ENCODE results near the gene ZFAND3. TPM values are rescaled to one million over a fixed set of nuclear protein-coding genes. Genes with fewer than 3 reads are reported as not detected.
"Not testable (repeated sequence)": the region's sequence is repeated elsewhere in the genome, so short reads cannot be mapped to it uniquely, and the experiment has no call there.

The ZFAND3 gene
- total RNA-seq, 4 donors from 2014 or later, result 37.3 to 70.1 (median 55.2) TPM

DNA sequence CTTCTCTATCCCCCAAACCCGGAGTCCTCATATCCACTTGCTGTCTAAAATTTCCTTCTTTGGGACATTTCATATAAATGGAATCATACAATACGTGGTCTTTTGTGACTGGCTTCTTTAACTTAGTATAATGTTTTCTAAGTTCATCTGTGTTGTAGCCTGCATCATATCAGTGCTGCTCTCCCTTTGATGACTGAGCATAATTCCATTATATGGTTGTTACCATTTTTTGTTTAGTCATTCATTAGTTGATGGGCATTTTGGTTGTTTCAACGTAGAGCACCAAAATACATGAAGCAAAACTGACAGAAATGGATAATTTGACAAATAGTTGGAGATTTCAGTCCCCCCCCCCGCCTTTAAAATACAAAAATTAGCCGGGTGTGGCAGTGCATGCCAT lies 71.5 kb downstream of the ZFAND3 start:
- no peaks in the 10 kb centered on the region for H3K27me3 ChIP-seq
- H3K36me3 ChIP-seq, result no peaks in the 10 kb centered on the region
- no peak for DNase-seq (ENCODE audit: extremely low spot score)
- WGBS, result 94% methylated on average over 5 of the region's 5 CpGs
- H3K4me1 ChIP-seq, result peaks cover 19 to 32% (median 29%) of the 10 kb centered on the region in 4 donors
- TF ChIP-seq CTCF (IDR thresholded peaks at IDR 0.05), result no peak
- intact Hi-C loops (cut with DNase I), result no loop called here
- H3K4me3 ChIP-seq, result no peak overlapping the region
- H3K27ac ChIP-seq (replicated peaks in 1 of 4), result no peak overlapping the region
- H3K9me3 ChIP-seq, result peaks cover 0 to 12% (median 3%) of the 10 kb centered on the region in 4 donors

GRCh38 chr6:37893257-37893656 lies 73.7 kb downstream of the ZFAND3 start:
- H3K4me3 ChIP-seq, result no peak overlapping the region
- WGBS, result 89% methylated on average over 3 of the region's 3 CpGs
- peaks cover 0 to 12% (median 3%) of the 10 kb centered on the region in 4 donors for H3K9me3 ChIP-seq
- intact Hi-C loops (cut with DNase I), result no loop called here
- H3K27me3 ChIP-seq, result no peaks in the 10 kb centered on the region
- TF ChIP-seq CTCF (IDR thresholded peaks at IDR 0.05) (no peak), EP300 (IDR thresholded peaks at IDR 0.05) (no peak), POLR2AphosphoS5 (IDR thresholded peaks at IDR 0.05) (no peak), POLR2A (IDR thresholded peaks at IDR 0.05; ENCODE audit: low read depth) (no peak)
- H3K4me1 ChIP-seq, result peaks cover 19 to 30% (median 25%) of the 10 kb centered on the region in 4 donors
- H3K36me3 ChIP-seq, result no peaks in the 10 kb centered on the region
- H3K27ac ChIP-seq (replicated peaks in 1 of 4), result no peak overlapping the region
- no peak for DNase-seq (ENCODE audit: extremely low spot score)

GRCh38 chr6:37893734-37894133 lies 74.2 kb downstream of the ZFAND3 start:
- intact Hi-C loops (cut with DNase I); H3K36me3 ChIP-seq; H3K27me3 ChIP-seq; DNase-seq (ENCODE audit: extremely low spot score); H3K4me3 ChIP-seq; H3K27ac ChIP-seq (replicated peaks in 1 of 4): not testable (repeated sequence)
- peaks cover 14 to 25% (median 20%) of the 10 kb centered on the region in 4 donors for H3K4me1 ChIP-seq
- peaks cover 0 to 12% (median 3%) of the 10 kb centered on the region in 4 donors for H3K9me3 ChIP-seq
- WGBS, result 94% methylated on average over 9 of the region's 9 CpGs

DNA sequence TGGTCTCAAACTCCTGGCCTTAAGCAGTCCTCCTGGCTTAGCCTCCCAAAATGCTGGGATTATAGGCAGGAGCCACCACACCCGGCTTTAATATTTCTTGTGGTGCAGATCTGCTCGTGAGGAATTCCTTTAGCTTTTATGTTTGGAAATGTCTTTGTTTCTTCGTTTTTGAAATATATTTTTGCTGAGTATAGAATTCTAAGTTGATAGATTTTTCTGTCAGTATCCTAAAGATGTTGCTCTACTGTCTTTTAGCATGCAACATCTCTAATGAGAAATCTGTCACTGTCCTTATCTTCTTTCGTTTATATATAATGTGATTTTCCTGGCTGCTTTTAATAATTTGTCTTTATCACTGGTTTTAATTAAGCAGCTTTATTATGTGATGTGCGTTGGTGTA lies 75.1 kb downstream of the ZFAND3 start:
- peaks cover 5 to 17% (median 12%) of the 10 kb centered on the region in 4 donors for H3K4me1 ChIP-seq
- no peaks in the 10 kb centered on the region for H3K36me3 ChIP-seq
- DNase-seq (ENCODE audit: extremely low spot score), result no peak
- 93% methylated on average over 5 of the region's 5 CpGs for WGBS
- H3K4me3 ChIP-seq, result no peak overlapping the region
- TF ChIP-seq POLR2AphosphoS5 (IDR thresholded peaks at IDR 0.05) (no peak), CTCF (IDR thresholded peaks at IDR 0.05) (no peak), POLR2A (IDR thresholded peaks at IDR 0.05; ENCODE audit: low read depth) (no peak), EP300 (IDR thresholded peaks at IDR 0.05) (no peak)
- intact Hi-C loops (cut with DNase I), result no loop called here
- no peak overlapping the region for H3K27ac ChIP-seq (replicated peaks in 1 of 4)
- peaks cover 0 to 12% (median 3%) of the 10 kb centered on the region in 4 donors for H3K9me3 ChIP-seq
- H3K27me3 ChIP-seq, result no peaks in the 10 kb centered on the region

GRCh38 chr6:37897321-37897720 lies 77.8 kb downstream of the ZFAND3 start:
- no peaks in the 10 kb centered on the region for H3K27me3 ChIP-seq
- no peak for TF ChIP-seq EP300 (IDR thresholded peaks at IDR 0.05)
- no peak for TF ChIP-seq POLR2A (IDR thresholded peaks at IDR 0.05; ENCODE audit: low read depth)
- no peak for TF ChIP-seq CTCF (IDR thresholded peaks at IDR 0.05)
- TF ChIP-seq POLR2AphosphoS5 (IDR thresholded peaks at IDR 0.05), result no peak
- no peak for DNase-seq (ENCODE audit: extremely low spot score)
- H3K4me3 ChIP-seq, result no peak overlapping the region
- H3K27ac ChIP-seq (replicated peaks in 1 of 4), result no peak overlapping the region
- H3K4me1 ChIP-seq, result peaks cover under 1 to 11% (median 6%) of the 10 kb centered on the region in 4 donors
- no peaks in the 10 kb centered on the region for H3K36me3 ChIP-seq
- peaks cover 0 to 12% (median 3%) of the 10 kb centered on the region in 4 donors for H3K9me3 ChIP-seq
- 97% methylated on average over 5 of the region's 5 CpGs for WGBS
- intact Hi-C loops (cut with DNase I), result no loop called here
